Measurements from ENCODE around the gene SLC30A3.
"Not testable (repeated sequence)": the region's sequence is repeated elsewhere in the genome, so short reads cannot be mapped to it uniquely, and the experiment has no call there.

SLC30A3 gene

DNA sequence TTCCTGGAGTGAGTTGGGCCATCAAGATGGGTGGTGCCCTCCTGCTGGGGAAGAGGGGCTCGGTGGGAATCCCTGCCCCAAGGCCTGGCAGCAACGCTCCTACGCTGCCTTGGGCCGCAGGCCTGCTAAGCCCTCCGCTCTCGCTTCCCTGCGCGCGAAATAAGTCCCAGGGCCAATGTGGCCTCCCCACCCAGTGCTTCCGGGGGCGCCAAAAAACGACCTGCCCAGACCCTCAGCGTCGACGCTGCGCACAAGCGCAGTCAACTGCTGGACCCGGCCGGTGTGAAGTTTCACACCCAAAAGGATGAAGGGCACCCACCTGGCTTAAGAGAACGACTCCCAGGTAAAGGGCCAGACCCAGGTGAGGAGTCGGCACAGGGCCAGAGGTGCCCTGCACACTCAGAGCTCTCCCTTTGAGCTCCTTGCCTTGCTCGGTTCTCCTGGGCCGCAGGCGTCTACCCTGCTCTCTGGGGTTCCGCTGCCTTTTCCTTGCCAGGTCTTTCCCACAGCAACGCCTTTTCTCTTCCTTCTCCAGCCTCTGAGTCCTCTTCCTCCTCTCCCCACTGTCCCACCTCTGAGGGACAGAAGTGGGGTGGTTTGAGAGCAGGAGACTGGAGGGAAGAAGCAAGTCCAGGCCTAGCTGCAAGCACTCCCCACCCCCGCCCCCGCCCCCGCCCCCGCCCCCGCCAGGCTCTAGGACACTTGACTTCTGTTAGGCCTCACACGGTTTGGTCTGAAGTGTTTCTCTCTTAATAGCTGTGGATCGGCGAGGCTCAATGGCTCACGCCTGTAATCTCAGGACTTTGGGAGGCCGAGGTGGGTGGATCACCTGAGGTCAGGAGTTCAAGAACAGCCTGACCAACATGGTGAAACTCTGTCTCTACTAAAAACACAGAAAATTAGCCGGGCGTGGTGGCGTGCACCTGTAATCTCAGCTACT is 12.6 kb upstream of the SLC30A3 start, which contains the start of gene DNAJC5G:
DNAJC5G (plus strand) TSS at position 223 of the 940 bp plus-strand sequence. CDS start 1,296 bp downstream, outside the sequence.
- H2BK120ac ChIP-seq (ENCODE audit: low read depth, low read length), result no peak within 1 kb of the TSS
- WGBS, 2 donors (ENCODE audit: extremely low coverage in 2 of 2, insufficient read length in 2 of 2, insufficient replicate concordance in 1 of 2), result no CpG with 5 or more reads among the region's 39 CpGs
- H3K14ac ChIP-seq (ENCODE audit: low read length), result no peak within 1 kb of the TSS
- H3K4ac ChIP-seq (ENCODE audit: low read length), result no peak within 1 kb of the TSS
- H2BK5ac ChIP-seq (ENCODE audit: low read length), result no peak within 1 kb of the TSS
- H3K9ac ChIP-seq (ENCODE audit: low read depth, low read length, poor library complexity), result no peak within 1 kb of the TSS
- no peak within 1 kb of the TSS for H3K4me2 ChIP-seq (ENCODE audit: insufficient read depth, low read length, poor library complexity, severe bottlenecking)
- peaks cover 0 to 65% (median 0%) of the 10 kb centered on the region in 3 experiments for H3K27me3 ChIP-seq (ENCODE audit: control insufficient read depth in 3 of 3, insufficient read depth in 3 of 3, low read depth in 1 of 3, low read length in 3 of 3)
- H2BK15ac ChIP-seq (ENCODE audit: low read length), result no peak within 1 kb of the TSS
- no peak within 1 kb of the TSS for H3K27ac ChIP-seq (replicated peaks; ENCODE audit: low read length)
- no peak within 1 kb of the TSS for H2AFZ ChIP-seq (ENCODE audit: low read length)
- no peak for DNase-seq (ENCODE audit: low spot score)
- no peak within 1 kb of the TSS for H4K8ac ChIP-seq (ENCODE audit: low read depth, low read length)
- H3K4me3 ChIP-seq (ENCODE audit: low read length in 2 of 2), result no peak within 1 kb of the TSS
- H3K23ac ChIP-seq (ENCODE audit: low read depth, low read length, poor library complexity), result no peak within 1 kb of the TSS
- H3K9me3 ChIP-seq (replicated peaks in 1 of 2; ENCODE audit: control insufficient read depth in 2 of 2, insufficient read depth in 1 of 2, low read depth in 1 of 2, low read length in 2 of 2), result no peaks in the 10 kb centered on the region
- H3K4me1 ChIP-seq (ENCODE audit: control insufficient read depth in 2 of 2, insufficient read depth in 1 of 2, low read depth in 1 of 2, low read length in 2 of 2), result no peaks in the 10 kb centered on the region
- H2BK12ac ChIP-seq (ENCODE audit: low read length), result no peak within 1 kb of the TSS
- no peak within 1 kb of the TSS for H2AK5ac ChIP-seq (ENCODE audit: low read depth, low read length)
- H4K91ac ChIP-seq (ENCODE audit: low read depth, low read length, poor library complexity), result no peak within 1 kb of the TSS
- no peak within 1 kb of the TSS for H3K18ac ChIP-seq (ENCODE audit: low read length)
- no peaks in the 10 kb centered on the region for H3K36me3 ChIP-seq (replicated peaks in 1 of 2; ENCODE audit: control insufficient read depth in 2 of 2, insufficient read depth in 2 of 2, low read length in 2 of 2)
- no peaks in the 10 kb centered on the region for H3K79me1 ChIP-seq (ENCODE audit: low read depth, low read length)

DNA sequence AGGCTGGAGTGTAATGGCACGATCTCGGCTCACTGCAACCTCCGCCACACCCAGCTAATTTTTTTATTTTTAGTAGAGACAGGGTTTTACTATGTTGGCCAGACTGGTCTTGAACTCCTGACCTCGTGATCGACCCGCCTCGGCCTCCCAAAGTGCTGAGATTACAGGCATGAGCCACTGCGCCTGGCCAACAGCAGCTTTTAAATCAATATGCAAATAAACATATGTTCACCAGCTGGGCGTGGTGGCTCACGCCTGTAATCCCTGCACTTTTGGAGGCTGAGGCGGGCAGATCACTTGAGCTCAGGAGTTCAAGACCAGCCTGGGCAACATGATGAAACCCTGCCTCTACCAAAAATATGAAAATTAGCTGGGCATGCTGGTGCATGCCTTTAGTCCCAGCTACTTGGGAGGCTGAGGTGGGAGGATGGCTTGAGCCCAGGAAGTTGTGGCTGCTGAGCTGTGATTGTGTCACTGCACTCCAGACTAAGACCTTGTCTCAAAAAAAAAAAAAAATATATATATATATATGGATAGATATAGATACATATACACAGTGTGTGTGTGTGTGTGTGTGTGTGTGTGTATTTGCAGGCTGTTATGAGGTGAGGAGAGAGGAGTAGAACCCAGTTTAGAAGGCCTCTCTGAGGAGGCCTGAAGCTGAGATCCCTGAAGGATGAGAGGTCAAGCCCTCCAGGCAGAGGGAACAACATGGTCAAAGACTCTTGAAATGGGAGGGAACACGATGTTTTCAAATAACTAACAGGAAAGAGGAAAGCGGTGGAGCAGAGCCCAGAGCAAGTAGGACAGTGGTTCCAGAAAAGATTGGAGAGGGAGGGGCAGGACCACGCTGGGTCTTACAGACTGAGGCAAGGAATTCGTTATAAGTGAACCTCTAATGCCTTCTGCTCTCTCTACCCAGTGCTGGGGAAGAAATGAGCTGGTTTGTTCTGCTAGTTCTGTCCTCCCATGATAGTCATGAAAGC is 10.0 kb upstream of the SLC30A3 start:
- not testable (repeated sequence) for H3K27ac ChIP-seq (replicated peaks; ENCODE audit: low read length); H3K9me3 ChIP-seq (replicated peaks in 1 of 2; ENCODE audit: control insufficient read depth in 2 of 2, insufficient read depth in 1 of 2, low read depth in 1 of 2, low read length in 2 of 2); H3K4me2 ChIP-seq (ENCODE audit: insufficient read depth, low read length, poor library complexity, severe bottlenecking); H4K8ac ChIP-seq (ENCODE audit: low read depth, low read length); H3K18ac ChIP-seq (ENCODE audit: low read length); H3K23ac ChIP-seq (ENCODE audit: low read depth, low read length, poor library complexity); H2BK15ac ChIP-seq (ENCODE audit: low read length); H3K4me1 ChIP-seq (ENCODE audit: control insufficient read depth in 2 of 2, insufficient read depth in 1 of 2, low read depth in 1 of 2, low read length in 2 of 2); H2BK5ac ChIP-seq (ENCODE audit: low read length); H3K4me3 ChIP-seq (ENCODE audit: low read length in 2 of 2); H3K36me3 ChIP-seq (replicated peaks in 1 of 2; ENCODE audit: control insufficient read depth in 2 of 2, insufficient read depth in 2 of 2, low read length in 2 of 2); H2BK12ac ChIP-seq (ENCODE audit: low read length); H3K14ac ChIP-seq (ENCODE audit: low read length); DNase-seq (ENCODE audit: low spot score); H3K79me1 ChIP-seq (ENCODE audit: low read depth, low read length); H3K4ac ChIP-seq (ENCODE audit: low read length); H2BK120ac ChIP-seq (ENCODE audit: low read depth, low read length); H3K9ac ChIP-seq (ENCODE audit: low read depth, low read length, poor library complexity); H4K91ac ChIP-seq (ENCODE audit: low read depth, low read length, poor library complexity); H2AFZ ChIP-seq (ENCODE audit: low read length); H2AK5ac ChIP-seq (ENCODE audit: low read depth, low read length)
- H3K27me3 ChIP-seq (ENCODE audit: control insufficient read depth in 3 of 3, insufficient read depth in 3 of 3, low read depth in 1 of 3, low read length in 3 of 3), result peaks cover 0 to 77% (median 0%) of the 10 kb centered on the region in 3 experiments
- no CpG with 5 or more reads among the region's 15 CpGs for WGBS, 2 donors (ENCODE audit: extremely low coverage in 2 of 2, insufficient read length in 2 of 2, insufficient replicate concordance in 1 of 2)

DNA sequence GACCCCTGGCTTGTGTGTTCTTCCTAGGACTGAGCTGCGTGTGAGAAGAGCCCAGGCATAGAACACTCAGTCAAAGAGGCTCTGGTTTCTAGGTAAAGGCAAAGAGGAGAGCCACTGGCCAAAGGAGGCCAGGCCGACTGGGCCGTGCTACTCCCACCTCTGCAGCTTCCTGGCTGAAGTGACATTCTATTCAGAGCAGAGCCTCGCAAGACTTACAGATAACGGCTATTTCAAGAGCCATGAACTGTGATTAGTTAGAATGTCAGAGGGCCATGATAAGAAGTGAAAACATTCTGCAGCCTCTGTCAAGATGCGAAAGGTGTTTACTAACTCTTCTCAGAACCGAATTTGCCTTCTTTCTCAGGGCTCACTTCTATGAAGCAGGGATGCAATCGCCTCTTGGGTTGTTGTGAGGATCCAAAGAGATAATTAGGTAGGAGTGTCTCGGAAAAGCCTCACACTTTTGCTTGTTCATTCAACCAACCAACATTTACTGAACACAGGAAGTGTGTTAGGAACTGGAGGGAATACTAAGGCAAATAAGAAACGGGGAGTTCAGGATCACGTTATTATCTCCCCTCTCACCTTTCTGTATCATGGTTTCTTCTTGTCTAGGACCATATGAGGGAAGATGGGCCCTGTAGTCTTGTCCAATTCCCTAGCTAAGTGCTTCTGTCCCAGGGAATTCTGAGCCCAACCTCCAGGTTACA is 8.9 kb upstream of the SLC30A3 start:
- no peak overlapping the region for H2BK5ac ChIP-seq (ENCODE audit: low read length)
- H3K4me3 ChIP-seq (ENCODE audit: low read length in 2 of 2), result no peak overlapping the region
- H3K23ac ChIP-seq (ENCODE audit: low read depth, low read length, poor library complexity), result no peak overlapping the region
- no peak overlapping the region for H4K91ac ChIP-seq (ENCODE audit: low read depth, low read length, poor library complexity)
- no peak overlapping the region for H4K8ac ChIP-seq (ENCODE audit: low read depth, low read length)
- H3K14ac ChIP-seq (ENCODE audit: low read length), result no peak overlapping the region
- no peak overlapping the region for H3K27ac ChIP-seq (replicated peaks; ENCODE audit: low read length)
- no peak overlapping the region for H2AK5ac ChIP-seq (ENCODE audit: low read depth, low read length)
- H3K4ac ChIP-seq (ENCODE audit: low read length), result no peak overlapping the region
- H2BK15ac ChIP-seq (ENCODE audit: low read length), result no peak overlapping the region
- H3K4me1 ChIP-seq (ENCODE audit: control insufficient read depth in 2 of 2, insufficient read depth in 1 of 2, low read depth in 1 of 2, low read length in 2 of 2), result no peaks in the 10 kb centered on the region
- H3K9ac ChIP-seq (ENCODE audit: low read depth, low read length, poor library complexity), result no peak overlapping the region
- H3K4me2 ChIP-seq (ENCODE audit: insufficient read depth, low read length, poor library complexity, severe bottlenecking), result no peak overlapping the region
- H3K79me1 ChIP-seq (ENCODE audit: low read depth, low read length), result no peaks in the 10 kb centered on the region
- no peaks in the 10 kb centered on the region for H3K9me3 ChIP-seq (replicated peaks in 1 of 2; ENCODE audit: control insufficient read depth in 2 of 2, insufficient read depth in 1 of 2, low read depth in 1 of 2, low read length in 2 of 2)
- no peak overlapping the region for H2AFZ ChIP-seq (ENCODE audit: low read length)
- WGBS, 2 donors (ENCODE audit: extremely low coverage in 2 of 2, insufficient read length in 2 of 2, insufficient replicate concordance in 1 of 2), result no CpG with 5 or more reads among the region's 11 CpGs
- no peak overlapping the region for H3K18ac ChIP-seq (ENCODE audit: low read length)
- H2BK12ac ChIP-seq (ENCODE audit: low read length), result no peak overlapping the region
- H3K27me3 ChIP-seq (ENCODE audit: control insufficient read depth in 3 of 3, insufficient read depth in 3 of 3, low read depth in 1 of 3, low read length in 3 of 3), result peaks cover 0 to 81% (median 0%) of the 10 kb centered on the region in 3 experiments
- no peaks in the 10 kb centered on the region for H3K36me3 ChIP-seq (replicated peaks in 1 of 2; ENCODE audit: control insufficient read depth in 2 of 2, insufficient read depth in 2 of 2, low read length in 2 of 2)
- no peak for DNase-seq (ENCODE audit: low spot score)
- H2BK120ac ChIP-seq (ENCODE audit: low read depth, low read length), result no peak overlapping the region

Measured in neuronal stem cell (in vitro differentiated cells).